Measurements from ENCODE around the gene LTB4R. TPM values are rescaled to one million over a fixed set of nuclear protein-coding genes. Genes with fewer than 3 reads are reported as not detected.
A peak's percentile ranks its signal among the peaks of the same experiment; 100 is the strongest.

LTB4R gene
- total RNA-seq, 1 donor = 1.3 TPM

DNA sequence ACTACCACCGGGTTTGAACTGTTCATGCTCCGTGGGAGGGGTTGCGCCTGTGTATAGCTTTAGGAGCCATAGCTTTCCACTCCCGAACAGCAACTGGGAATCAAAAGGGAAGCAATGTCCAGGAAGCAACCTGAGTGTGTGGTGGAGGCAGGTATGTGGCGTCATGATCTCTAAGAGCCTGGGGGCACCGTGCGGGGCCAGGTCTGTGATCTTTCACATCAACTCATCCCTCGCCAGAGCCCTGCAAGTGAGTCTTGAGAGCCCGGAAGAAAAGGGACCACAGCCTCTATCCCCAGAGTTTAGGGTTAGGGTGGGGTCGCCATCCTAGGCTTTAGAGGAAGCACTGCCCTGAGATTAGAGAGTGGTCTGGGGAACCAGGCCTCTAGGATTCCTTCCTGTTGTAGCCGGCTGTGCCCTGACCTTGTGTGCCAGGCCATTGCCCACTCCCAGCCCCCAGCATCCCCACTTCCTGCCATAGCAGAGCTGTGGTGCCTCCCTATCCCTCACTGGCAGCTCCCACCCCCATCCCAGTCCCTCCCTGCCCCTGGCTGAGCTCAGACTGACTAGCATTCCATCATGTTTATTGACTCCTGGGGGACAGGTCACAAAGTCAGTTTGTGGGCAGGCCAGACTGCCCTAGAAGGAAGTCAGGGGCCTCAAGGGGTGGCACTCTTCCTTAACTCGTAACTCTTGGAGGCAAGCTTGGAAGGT lies 24.3 kb downstream of the LTB4R start:
- DNase-seq (ENCODE audit: low read depth) = no peak
- no peak overlapping the region for H3K4me3 ChIP-seq (ENCODE audit: low read depth, low read length)
- TF ChIP-seq, protein P1, sequence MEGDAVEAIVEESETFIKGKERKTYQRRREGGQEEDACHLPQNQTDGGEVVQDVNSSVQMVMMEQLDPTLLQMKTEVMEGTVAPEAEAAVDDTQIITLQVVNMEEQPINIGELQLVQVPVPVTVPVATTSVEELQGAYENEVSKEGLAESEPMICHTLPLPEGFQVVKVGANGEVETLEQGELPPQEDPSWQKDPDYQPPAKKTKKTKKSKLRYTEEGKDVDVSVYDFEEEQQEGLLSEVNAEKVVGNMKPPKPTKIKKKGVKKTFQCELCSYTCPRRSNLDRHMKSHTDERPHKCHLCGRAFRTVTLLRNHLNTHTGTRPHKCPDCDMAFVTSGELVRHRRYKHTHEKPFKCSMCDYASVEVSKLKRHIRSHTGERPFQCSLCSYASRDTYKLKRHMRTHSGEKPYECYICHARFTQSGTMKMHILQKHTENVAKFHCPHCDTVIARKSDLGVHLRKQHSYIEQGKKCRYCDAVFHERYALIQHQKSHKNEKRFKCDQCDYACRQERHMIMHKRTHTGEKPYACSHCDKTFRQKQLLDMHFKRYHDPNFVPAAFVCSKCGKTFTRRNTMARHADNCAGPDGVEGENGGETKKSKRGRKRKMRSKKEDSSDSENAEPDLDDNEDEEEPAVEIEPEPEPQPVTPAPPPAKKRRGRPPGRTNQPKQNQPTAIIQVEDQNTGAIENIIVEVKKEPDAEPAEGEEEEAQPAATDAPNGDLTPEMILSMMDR (IDR thresholded peaks at IDR 0.05; ENCODE audit: insufficient read depth, low read depth, low read length) = no peak

DNA sequence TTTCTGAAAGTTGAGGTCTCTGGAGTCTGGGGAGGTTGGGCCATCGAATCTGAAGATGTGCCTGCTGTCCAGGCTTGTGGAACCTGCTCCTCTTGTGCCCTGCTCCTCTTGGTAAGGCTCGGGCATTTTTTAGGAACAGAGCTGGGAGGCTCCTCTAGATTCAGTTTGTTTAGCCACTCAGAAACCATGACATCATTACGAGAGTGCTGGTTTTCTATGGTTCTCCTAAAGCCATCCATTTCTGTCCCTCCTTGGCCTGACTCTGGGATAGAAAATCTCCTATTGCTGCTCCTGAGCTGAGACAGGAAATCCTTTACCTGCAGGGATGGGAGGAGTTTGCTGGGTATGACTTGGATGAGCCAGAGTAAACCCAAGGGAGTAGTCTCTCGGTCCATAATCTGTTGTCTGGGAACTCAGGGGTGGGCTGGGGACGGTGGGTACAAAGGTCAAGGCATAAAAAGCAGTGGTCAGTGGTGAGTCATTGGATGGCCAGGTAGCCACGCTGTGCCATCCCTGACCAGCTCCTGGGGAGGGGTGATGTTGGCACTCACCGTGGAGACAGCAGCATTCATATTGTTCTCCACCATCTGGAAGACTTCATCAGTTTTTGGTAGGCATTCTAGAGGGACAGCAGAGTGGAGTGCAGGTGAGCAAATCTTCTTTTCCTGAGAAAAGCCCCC lies 26.0 kb downstream of the LTB4R start:
- no peak overlapping the region for H3K4me3 ChIP-seq (ENCODE audit: low read depth, low read length)
- TF ChIP-seq, protein P1 (IDR thresholded peaks at IDR 0.05; ENCODE audit: insufficient read depth, low read depth, low read length) = no peak
- DNase-seq (ENCODE audit: low read depth) = no peak

DNA sequence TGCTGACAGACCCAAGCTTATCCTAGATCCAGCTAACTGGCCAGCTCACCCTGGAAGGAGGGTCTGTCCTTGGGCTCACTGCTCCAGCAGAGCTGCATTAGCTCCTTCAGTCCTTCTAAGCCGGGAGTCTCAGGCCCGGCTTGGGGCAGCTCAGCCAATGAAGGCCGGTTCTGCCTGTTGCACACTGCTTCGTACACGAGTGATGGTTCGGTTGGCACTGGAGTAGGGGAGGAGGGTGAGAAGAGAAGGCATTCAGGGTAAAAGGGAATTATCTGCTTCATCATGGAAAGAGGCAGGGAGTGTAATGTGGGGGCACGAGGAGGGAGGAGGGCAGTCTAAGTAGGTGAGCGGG lies 26.5 kb downstream of the LTB4R start:
- TF ChIP-seq, protein P1 (IDR thresholded peaks at IDR 0.05; ENCODE audit: insufficient read depth, low read depth, low read length) = no peak
- no peak overlapping the region for H3K4me3 ChIP-seq (ENCODE audit: low read depth, low read length)

DNA sequence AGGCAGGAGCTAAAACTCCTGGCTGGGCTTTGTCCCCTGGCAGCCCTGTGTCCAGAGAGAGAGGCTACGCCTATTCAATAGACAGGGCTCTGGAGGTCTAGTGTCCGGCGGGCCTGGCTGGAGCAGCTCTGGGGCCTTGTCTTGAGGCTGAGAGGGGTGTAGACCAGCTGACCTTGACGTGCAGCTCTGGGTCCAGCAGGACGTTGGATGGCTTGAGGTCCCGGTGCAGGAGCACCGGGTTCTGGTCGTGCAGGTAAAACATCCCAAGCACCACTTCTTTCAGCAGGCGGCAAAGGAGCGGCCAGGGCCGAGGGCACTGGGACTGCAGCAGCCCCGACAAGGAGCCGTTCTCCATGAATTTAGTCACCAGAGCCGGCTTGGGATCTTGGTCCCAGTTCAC lies 27.5 kb downstream of the LTB4R start:
- TF ChIP-seq, protein P1 (IDR thresholded peaks at IDR 0.05; ENCODE audit: insufficient read depth, low read depth, low read length) = no peak
- no peak overlapping the region for H3K4me3 ChIP-seq (ENCODE audit: low read depth, low read length)

More for the DNA sequence above, 26.5 kb downstream of the LTB4R start:
- no peak for DNase-seq (ENCODE audit: low read depth)

DNA sequence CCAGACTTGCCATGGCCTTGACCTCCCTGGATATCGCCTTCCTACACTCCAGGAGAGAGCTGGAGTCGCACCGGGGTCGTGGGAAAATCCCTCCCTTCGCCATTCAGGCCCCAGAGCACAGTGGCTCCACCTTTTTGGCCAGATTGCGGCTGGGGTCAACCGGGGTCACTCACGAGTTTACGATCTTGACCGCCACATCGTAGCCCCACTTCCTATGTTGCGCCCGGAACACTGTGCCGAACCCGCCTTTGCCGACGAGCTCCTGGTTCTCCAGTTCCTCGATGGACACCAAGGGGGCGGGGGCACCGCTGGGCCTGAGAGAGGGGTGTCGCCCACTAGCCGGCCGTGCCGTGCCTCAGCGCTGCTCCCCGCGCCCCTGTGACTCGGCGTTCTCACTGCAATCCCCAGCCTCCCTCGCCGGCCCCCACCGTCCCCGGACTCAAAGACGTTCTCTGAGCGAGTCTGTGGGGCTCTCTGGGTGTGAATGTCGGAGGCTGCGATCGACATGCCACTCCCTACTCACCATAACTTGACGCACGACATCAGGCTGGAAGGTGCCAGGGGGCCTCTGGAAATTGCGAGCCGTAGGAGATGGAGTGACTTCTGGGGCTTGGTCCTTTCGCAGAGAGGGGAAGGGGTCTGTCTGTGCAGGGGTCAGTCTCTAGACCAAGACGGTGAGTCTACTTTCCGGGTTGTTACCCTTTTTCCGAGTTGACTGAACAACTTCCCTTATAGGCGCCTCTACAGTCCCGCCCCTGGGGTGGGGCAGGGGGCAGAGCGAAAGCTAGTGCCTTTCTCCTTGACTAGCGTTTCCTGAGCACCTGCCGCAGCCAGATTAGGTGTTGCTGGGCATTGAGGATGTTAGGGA lies 28.2 kb downstream of the LTB4R start, which contains the start of gene RIPK3:
Gene RIPK3 (minus strand): TSS at position 708 of the 868 bp plus-strand sequence. CDS start 165 bp downstream, at position 543.
- peak within 1 kb of the TSS; percentile 41 for H3K4me3 ChIP-seq (ENCODE audit: low read depth, low read length)
- no peak for DNase-seq (ENCODE audit: low read depth)
- TF ChIP-seq, protein P1 (IDR thresholded peaks at IDR 0.05; ENCODE audit: insufficient read depth, low read depth, low read length) = no peak

More for the DNA sequence above, 27.5 kb downstream of the LTB4R start:
- DNase-seq (ENCODE audit: low read depth) = no peak

DNA sequence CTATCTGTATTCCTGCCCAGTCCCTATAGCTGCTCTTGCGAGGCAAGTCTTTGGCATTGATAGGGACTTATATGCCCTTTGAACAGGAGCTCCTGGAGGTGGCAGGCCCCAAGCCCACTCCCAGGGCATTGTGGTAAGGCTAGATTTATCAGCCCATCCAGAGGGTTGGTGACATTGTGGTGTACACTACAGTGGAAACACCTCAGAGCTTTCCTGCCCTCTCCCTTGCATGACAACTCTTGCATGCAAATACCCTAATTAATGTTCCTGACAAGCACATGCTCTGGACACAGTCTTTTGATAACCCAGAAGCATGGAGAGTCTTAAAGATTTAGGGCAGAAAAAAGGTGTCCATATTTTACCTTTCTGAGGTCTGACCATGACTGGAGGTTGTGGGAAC lies 29.3 kb downstream of the LTB4R start:
- no peak overlapping the region for H3K4me3 ChIP-seq (ENCODE audit: low read depth, low read length)
- TF ChIP-seq, protein P1 (IDR thresholded peaks at IDR 0.05; ENCODE audit: insufficient read depth, low read depth, low read length) = no peak
- no peak for DNase-seq (ENCODE audit: low read depth)

Data from fibroblast of villous mesenchyme (primary cell).